Measurements from ENCODE around the gene NCAPD2. TPM values are rescaled to one million over a fixed set of nuclear protein-coding genes. Genes with fewer than 3 reads are reported as not detected.
"Not testable (repeated sequence)": the region's sequence is repeated elsewhere in the genome, so short reads cannot be mapped to it uniquely, and the experiment has no call there.

NCAPD2 gene
- total RNA-seq, 1 experiment from 2014 or later: 117 TPM

DNA sequence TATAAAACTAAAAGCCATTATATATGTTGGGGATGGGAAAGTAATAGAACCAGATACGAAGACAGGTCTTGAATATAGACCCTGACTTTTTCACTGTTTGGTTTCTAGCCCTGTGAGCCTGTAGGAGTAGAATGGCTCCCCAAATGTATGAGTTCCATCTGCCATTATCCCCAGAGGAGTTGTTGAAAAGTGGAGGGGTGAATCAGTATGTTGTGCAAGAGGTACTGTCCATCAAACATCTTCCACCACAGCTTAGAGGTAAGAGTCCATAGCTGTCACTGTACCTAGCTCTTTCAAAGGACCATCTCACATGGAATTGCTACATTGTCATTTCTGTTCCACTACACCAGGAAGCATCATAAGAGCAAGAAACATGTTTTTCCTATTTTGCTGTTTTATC is 1.1 kb downstream of the NCAPD2 start:
- peak; percentile 10 for DNase-seq (ENCODE audit: low read depth)

DNA sequence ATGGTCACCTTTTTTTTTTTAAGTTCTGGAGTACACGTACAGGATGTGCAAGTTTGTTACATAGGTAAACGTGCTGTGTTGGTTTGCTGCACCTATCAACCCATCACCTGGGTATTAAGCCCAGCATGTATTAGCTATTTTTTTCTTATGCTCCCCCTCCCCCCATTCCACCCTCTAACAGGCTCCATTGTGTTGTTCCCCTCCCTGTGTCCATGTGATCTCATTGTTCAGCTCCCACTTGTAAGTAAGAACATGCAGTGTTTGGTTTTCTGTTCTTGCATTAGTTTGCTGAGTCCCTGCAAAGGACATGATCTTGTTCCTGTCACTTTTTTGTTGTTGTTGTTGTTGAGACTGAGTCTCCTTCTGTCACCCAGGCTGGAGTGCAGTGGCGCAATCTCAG is 3.4 kb downstream of the NCAPD2 start:
- DNase-seq (ENCODE audit: low read depth): not testable (repeated sequence)

DNA sequence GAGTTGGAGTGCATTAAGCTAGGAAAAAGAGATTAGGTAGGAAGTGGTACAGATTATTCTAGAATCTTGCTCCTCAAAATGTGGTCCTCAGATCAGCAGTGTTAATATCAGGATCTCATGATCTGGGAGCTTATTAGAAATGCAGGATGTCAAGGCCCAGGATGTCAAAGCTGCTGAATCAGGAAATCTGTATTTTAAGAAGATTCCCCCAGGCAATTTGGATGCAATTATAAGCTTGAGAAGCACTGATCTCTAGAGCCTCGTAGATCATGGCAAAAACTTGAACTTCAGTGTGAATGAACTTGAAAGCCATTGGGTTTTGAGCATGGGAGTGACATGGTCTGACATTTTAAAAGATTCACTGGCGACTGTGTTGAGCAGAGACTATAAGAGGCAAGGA is 6.6 kb downstream of the NCAPD2 start:
- no peak for DNase-seq (ENCODE audit: low read depth)

DNA sequence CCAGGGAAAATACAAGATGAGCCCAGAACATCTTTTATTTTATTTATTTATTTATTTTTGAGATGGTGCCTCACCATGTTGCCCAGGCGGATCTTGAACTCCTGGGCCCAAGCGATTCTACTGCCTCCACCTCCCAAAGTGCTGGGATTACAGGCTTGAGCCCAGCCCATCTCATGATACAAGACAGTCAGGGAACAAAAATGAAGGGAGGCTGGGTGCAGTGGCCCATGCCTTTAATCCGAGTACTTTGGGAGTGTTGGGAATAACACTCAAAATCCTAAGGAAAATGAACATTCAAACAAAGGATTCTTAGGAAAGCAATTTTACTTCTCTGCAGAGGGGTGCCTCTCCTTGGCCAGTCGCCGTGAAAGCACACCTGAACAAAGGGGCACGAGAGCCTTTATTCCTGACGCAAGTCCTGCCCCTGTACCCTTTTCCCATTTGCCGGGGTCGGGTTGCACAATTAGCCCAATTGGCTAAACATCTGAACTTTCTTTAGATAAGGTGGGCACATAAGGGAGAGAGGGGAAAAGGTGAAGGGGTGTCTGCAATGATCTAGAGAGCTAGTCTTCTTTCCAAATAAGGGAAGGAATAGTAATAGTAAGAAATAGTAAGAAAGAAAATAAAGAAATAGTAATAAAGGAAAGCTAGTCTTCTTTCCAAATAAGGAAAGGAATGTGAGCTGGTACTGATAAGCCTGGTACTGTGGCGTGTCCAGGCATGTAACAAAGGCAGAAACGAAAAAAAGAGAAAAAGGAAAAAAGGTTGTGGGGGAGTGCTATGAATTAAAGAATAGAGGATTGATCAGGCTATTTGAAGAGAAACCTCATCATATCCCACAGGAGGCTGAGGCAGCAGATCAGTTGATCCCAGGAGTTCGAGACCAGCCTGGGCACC is 13.4 kb downstream of the NCAPD2 start:
- no peak for DNase-seq (ENCODE audit: low read depth)

DNA sequence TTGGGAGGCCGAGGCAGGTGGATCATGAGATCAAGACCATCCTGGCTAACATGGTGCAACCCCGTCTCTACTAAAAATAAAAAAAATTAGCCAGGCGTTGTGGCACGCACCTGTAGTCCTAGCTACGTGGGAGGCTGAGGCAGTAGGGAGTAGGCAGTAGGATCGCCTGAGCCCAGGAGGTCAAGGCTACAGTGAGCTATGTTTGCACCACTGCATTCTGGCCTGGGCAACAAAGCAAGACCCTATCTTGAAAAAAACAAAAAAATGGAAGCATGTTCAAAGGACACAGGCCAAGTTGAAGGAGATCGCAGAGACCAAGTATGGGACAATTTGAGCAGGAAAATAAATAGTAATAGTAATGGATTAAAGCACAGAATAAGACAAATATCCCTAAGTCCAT is 14.2 kb downstream of the NCAPD2 start:
- no peak for DNase-seq (ENCODE audit: low read depth)

DNA sequence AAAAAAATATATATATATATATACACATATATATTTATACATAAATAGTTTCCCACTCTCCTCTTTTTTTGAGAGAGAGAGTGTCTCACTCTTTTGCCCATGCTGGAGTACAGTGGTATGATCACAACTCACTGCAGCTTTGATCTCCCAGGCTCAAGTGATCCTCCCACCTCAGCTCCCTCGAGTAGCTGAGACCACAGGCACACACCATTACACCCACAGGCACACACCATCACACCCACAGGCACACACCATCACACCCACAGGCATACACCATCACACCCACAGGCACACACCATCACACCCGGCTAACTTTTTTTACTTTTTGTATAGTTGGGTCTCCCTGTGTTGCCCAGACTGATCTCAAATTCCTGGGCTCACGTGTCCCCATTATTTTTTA is 26.3 kb downstream of the NCAPD2 start:
- no peak for DNase-seq (ENCODE audit: low read depth)

DNA sequence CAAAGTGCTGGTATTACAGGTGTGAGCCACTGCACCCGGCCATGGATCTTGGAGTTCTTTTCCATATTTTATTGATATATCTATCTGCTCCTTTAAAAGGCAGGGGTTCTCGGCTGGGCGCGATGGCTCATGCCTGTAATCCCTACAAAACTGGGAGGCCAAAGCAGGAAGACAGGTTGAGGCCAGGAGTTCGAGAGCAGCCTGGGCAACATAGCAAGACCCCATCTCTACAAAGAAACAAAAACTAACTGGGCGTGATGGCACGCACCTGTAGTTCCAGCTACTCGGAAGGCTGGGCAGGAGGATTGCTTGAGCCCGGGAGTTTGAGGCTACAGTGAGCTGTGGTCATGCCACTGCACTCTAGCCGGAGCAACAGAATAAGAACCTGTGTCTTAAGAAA is 28.3 kb downstream of the NCAPD2 start:
- DNase-seq (ENCODE audit: low read depth): no peak

DNA sequence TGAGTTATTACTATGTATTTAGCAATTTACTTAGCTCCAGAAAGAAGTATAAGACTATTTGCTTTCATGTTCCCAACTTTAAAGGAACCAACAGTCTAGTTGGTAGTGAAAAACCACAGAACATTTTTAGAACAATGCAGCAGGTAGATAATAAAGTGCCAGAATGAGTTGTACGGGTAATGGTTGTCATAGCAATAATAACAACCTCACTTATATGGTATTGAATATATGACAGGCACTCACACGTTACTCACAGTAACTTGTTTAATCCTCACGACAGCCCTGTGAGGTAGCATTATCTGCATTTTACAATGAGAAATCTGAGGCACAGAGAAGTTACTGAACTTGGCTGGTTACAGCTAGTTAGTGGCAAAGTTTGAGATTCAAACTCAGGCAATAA is 29.8 kb downstream of the NCAPD2 start:
- DNase-seq (ENCODE audit: low read depth): no peak

DNA sequence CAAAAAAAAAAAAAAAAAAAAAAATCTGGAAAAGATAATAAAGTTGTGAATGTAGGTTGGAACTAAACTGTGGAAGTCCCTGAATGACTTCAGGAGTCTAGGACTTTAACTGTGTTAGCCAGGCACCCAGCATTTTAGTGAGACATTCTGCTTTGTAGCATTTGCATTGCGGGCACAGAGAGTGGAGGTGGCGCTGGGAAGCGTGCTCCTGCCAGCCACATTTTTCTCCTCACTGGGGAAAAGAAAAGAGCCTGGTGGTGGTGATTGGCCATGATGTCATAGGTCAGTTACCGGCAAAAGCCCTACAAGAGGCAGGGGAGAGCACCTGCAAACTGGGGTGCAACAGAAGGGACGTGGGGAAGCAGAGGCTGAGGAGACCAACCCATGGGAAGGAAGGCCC is 30.7 kb downstream of the NCAPD2 start:
- no peak for DNase-seq (ENCODE audit: low read depth)

DNA sequence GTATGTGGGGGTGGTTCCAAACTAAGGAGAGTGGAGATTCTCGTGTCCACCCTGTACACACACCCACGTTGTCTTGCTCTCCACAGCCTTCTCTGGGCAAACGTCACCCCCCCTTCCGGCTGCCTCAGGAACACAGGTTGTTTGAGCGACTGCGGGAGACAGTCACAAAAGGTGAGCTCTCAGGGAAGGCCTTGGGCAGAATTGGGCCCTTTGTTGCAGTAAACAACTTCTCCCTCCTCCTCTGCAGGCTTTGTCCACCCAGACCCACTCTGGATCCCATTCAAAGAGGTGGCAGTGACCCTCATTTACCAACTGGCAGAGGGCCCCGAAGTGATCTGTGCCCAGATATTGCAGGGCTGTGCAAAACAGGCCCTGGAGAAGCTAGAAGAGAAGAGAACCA is 32.3 kb downstream of the NCAPD2 start:
- DNase-seq (ENCODE audit: low read depth): no peak

DNA sequence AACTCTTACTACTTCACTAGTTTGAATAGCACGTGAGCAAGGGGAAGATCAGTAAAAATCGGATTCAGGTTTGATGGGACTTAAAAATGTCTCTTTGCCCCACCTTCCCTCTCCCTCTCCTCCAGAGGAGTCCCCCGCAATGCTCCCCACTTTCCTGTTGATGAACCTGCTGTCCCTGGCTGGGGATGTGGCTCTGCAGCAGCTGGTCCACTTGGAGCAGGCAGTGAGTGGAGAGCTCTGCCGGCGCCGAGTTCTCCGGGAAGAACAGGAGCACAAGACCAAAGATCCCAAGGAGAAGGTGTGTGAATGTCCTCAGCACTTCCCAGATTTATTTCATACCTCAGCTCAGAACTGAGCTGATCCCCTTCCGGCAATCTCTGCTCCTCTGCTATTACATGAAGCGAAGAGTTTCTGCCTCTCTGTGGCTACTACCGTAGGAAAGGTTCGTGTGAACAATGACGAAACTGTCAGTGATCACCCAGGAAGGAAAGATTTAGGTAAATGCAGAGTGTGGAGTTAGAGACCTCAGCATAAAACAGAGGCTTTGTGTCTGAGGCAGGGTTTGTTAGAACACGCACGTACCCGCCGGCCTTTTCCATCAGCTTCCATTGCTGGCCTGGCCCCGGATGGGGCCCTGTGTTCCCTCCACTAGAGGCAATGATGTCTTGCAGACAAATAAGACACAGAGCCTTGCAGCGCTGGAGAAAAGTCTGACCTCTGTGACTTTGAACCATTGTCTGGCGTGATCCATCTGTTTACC is 33.0 kb downstream of the NCAPD2 start:
- DNase-seq (ENCODE audit: low read depth): no peak

DNA sequence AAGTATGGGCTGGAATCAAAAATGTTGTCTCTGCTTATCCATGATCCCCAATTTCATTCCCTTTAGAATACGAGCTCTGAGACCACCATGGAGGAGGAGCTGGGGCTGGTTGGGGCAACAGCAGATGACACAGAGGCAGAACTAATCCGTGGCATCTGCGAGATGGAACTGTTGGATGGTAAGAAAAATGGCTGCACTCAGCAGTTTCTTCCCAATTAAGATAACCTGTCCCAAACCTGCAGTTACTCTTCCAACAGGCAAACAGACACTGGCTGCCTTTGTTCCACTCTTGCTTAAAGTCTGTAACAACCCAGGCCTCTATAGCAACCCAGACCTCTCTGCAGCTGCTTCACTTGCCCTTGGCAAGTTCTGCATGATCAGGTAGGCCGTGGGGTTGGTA is 33.8 kb downstream of the NCAPD2 start:
- DNase-seq (ENCODE audit: low read depth): no peak

DNA sequence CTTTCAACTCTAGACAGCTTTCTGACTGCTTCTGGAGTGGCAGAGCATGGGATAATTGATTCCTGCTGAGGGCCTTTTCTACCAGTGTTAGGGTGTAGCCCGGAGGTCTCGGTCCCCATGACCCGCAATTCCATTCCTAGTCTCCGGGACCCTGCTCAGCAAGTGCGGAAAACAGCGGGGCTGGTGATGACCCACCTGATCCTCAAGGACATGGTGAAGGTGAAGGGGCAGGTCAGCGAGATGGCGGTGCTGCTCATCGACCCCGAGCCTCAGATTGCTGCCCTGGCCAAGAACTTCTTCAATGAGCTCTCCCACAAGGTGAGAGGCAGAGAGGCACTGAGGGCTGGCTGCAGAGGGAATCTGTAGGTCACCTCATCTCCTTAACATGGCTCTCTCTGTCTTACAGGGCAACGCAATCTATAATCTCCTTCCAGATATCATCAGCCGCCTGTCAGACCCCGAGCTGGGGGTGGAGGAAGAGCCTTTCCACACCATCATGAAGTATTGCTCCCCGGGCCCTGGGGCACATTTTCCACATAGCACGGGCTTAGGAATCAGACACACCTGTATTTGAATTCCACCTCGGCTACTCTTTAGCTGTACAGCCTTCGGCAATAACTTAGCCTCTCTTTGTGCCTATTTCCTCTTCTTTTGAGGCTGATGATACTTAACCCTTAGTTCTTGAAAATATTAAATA is 34.8 kb downstream of the NCAPD2 start:
- no peak for DNase-seq (ENCODE audit: low read depth)

DNA sequence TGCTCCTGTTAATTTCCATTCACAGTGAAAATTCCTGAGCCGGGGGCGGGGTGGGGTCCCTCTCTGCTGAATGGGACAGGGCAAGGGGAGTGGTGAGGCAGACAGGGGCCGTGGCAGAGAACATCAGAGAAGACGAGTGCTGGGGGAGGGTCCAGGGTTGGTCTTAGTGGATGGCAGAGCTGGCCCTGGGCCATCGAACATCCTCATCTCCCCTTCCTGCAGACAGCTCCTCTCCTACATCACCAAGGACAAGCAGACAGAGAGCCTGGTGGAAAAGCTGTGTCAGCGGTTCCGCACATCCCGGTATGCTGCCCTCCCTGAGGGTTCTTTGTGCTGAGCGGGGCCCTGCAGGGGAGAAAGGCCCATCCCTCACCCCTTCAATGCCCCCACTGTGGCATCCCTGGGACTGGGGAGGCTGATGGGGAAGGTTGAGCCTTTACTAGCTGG is 35.4 kb downstream of the NCAPD2 start:
- DNase-seq (ENCODE audit: low read depth): no peak

DNA sequence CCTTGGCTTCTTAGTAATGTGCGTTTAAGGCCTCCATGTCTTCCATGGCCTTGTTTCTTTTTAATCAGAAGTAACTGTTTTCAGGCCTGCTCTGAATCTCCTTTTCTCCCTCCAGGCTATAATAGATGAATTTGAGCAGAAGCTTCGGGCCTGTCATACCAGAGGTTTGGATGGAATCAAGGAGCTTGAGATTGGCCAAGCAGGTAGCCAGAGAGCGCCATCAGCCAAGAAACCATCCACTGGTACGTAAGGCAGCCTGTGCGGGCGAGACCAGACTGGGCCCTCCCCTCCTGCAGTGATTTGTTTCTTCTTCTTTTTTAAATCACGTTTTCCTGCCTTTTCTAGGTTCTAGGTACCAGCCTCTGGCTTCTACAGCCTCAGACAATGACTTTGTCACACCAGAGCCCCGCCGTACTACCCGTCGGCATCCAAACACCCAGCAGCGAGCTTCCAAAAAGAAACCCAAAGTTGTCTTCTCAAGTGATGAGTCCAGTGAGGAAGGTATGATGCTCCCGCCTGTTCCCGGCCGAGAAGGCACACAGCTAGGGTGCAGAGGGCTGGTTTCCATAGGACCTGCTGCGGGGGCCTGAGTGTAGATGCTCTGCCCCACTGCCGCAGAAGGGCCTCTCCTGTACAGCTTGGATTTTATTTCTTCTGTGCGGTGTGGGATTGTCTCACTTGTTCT is 36.8 kb downstream of the NCAPD2 start:
- DNase-seq (ENCODE audit: low read depth): no peak

DNA sequence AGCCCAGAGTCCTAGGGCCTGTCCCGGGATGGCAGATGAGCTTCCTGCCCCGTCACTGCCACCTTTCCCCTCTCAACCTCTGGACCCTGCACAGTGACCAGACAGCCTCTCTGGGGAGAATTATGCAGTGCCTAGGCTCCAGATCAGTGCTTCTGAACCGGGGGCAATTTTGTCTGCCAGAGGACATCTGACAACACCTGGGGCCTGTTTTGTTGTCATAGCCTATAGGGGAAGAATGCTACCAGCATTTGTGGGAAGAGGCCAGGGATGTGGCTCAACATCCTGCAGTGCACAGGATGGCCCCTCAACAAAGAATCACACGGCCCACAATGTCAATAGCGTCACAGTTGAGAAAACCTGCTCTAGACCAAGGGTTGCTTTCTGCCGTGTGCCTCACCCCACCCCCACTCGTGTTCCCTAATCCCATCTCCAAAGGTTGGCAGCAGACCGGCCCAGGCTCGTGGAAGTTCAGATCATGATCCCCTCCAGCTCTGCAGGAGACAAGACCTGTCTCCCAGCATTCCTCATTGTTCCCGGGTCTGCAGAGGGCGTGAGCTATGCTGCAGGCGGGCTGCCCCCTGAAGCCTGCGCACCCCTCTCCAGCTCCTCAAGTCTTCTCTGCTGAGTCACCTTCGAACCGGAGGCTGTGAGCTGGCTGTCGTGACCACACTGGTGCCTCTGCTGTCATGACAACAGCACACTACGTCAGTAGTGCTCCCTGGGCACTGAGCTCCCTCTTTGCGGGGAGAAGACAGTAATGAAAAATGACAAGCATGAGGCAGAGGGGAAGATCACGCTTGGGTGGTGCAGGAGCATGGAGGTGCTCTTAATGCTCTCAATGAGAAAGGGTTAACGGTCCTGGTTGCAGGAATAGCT is 38.4 kb downstream of the NCAPD2 start:
- peak; percentile 99 for DNase-seq (ENCODE audit: low read depth)

DNA sequence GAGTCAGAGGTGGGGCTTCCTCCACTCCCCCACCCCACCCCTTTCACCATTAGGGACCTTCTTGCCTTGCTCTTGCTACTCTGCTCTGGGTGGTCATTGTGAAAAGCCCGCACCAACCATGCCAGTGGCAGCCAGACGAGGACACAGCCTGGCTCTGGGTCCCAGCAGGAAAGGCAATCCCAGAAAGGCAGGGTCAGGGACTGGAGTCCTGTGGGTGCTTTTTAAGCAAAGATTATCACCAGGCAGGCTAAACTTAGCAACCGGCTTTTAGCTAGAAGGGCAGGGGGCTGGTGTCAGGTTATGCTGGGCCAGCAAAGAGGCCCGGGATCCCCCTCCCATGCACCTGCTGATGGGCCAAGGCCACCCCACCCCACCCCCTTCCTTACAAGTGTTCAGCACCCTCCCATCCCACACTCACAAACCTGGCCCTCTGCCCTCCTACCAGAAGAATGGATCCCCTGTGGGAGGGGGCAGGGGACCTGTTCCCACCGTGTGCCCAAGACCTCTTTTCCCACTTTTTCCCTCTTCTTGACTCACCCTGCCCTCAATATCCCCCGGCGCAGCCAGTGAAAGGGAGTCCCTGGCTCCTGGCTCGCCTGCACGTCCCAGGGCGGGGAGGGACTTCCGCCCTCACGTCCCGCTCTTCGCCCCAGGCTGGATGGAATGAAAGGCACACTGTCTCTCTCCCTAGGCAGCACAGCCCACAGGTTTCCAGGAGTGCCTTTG is 39.2 kb downstream of the NCAPD2 start:
- peak; percentile 94 for DNase-seq (ENCODE audit: low read depth)

DNA sequence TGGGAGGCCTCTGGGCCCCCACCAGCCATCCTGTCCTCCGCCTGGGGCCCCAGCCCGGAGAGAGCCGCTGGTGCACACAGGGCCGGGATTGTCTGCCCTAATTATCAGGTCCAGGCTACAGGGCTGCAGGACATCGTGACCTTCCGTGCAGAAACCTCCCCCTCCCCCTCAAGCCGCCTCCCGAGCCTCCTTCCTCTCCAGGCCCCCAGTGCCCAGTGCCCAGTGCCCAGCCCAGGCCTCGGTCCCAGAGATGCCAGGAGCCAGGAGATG is 39.7 kb downstream of the NCAPD2 start:
- DNase-seq (ENCODE audit: low read depth): no peak

DNA sequence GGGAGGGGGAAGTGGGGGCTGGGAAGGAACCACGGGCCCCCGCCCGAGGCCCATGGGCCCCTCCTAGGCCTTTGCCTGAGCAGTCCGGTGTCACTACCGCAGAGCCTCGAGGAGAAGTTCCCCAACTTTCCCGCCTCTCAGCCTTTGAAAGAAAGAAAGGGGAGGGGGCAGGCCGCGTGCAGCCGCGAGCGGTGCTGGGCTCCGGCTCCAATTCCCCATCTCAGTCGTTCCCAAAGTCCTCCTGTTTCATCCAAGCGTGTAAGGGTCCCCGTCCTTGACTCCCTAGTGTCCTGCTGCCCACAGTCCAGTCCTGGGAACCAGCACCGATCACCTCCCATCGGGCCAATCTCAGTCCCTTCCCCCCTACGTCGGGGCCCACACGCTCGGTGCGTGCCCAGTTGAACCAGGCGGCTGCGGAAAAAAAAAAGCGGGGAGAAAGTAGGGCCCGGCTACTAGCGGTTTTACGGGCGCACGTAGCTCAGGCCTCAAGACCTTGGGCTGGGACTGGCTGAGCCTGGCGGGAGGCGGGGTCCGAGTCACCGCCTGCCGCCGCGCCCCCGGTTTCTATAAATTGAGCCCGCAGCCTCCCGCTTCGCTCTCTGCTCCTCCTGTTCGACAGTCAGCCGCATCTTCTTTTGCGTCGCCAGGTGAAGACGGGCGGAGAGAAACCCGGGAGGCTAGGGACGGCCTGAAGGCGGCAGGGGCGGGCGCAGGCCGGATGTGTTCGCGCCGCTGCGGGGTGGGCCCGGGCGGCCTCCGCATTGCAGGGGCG is 40.2 kb downstream of the NCAPD2 start, which contains the start of gene GAPDH:
Gene GAPDH (plus strand): TSS at position 595 of the 772 bp plus-strand sequence. CDS start 316 bp downstream, outside the sequence.
- DNase-seq (ENCODE audit: low read depth): peak; percentile 98

DNA sequence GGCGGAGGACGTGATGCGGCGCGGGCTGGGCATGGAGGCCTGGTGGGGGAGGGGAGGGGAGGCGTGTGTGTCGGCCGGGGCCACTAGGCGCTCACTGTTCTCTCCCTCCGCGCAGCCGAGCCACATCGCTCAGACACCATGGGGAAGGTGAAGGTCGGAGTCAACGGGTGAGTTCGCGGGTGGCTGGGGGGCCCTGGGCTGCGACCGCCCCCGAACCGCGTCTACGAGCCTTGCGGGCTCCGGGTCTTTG is 40.7 kb downstream of the NCAPD2 start:
- DNase-seq (ENCODE audit: low read depth): no peak

Data from M059J (cell line).